Neural progenitor cell (in vitro differentiated cells): Measurements from ENCODE around the gene GOLGA6L10.

Experiments
- CTCF ChIP-seq: fragments of 200-600 bp; sonication (generic); IDR thresholded peaks from 2 replicates; pipeline ENCODE4 v1.5.1; 2017; ENCODE audit warnings: antibody characterized with exemption, mild to moderate bottlenecking
- EZH2 ChIP-seq: fragments of 200-600 bp; sonication (generic); IDR thresholded peaks from 2 replicates; pipeline ENCODE4 v1.6.1; 2017; ENCODE audit warnings: antibody characterized with exemption, mild to moderate bottlenecking, moderate library complexity
- EZH2phosphoT487 ChIP-seq: fragments of 200-600 bp; sonication (generic); IDR thresholded peaks from 2 replicates; pipeline ENCODE4 v1.6.1; 2017; ENCODE audit warnings: antibody characterized with exemption

- TF ChIP-seq CTCF = no peak
- no peak for TF ChIP-seq EZH2
- TF ChIP-seq EZH2phosphoT487 = no peak
Measured at GRCh38 chr15:82315519-82316246, 33.6 kb downstream of the GOLGA6L10 start.
